CD8-positive, alpha-beta memory T cell (primary cell): ENCODE data around the gene FBXO45. TPM values are rescaled to one million over a fixed set of nuclear protein-coding genes. Genes with fewer than 3 reads are reported as not detected.
"Not testable (repeated sequence)": the region's sequence is repeated elsewhere in the genome, so short reads cannot be mapped to it uniquely, and the experiment has no call there.

Experiments used
- CTCF ChIA-PET: fragments of 350-600 bp; sonication (Branson Sonifier 250); formaldehyde crosslinking; loops from one replicate; lab custom pipeline; 2021; ENCODE audit warnings: antibody characterized with exemption; lab: Charles Lee
- POLR2A ChIA-PET: fragments of 350-600 bp; sonication (Branson Sonifier 250); formaldehyde crosslinking; loops from one replicate; lab custom pipeline; 2021; ENCODE audit warnings: antibody characterized with exemption; lab: Charles Lee
- DNase-seq, 5 donors: peaks; one replicate each; pipeline versions ENCODE4 v3.0.0 to v3.0.0-alpha.2; 2020 to 2022; ENCODE audit warnings: mixed read lengths in 1 of 5
- H3K27ac ChIP-seq: one replicate; pipeline ENCODE4 v1.7.0; 2013; ENCODE audit warnings: low read depth, mild to moderate bottlenecking, low read length, moderate library complexity
- H3K27me3 ChIP-seq: 2 replicates; pipeline ENCODE4 v1.7.0; 2013; ENCODE audit warnings: low read length, mild to moderate bottlenecking; ENCODE audit not compliant: insufficient read depth, poor library complexity, severe bottlenecking
- H3K36me3 ChIP-seq: 2 replicates; pipeline ENCODE4 v1.7.0; 2013; ENCODE audit warnings: mild to moderate bottlenecking, low read length, moderate library complexity; ENCODE audit not compliant: insufficient read depth
- H3K4me1 ChIP-seq: 2 replicates; pipeline ENCODE4 v1.7.0; 2013; ENCODE audit warnings: mild to moderate bottlenecking, low read length, moderate library complexity; ENCODE audit not compliant: insufficient read depth
- H3K4me3 ChIP-seq: 2 replicates; pipeline ENCODE4 v1.7.0; 2013; ENCODE audit warnings: mild to moderate bottlenecking, low read length
- H3K9me3 ChIP-seq: 2 replicates; pipeline ENCODE4 v1.7.0; 2013; ENCODE audit warnings: mild to moderate bottlenecking, low read length
- H3K27ac Mint-ChIP-seq, 8 donors: one replicate each; pipeline ENCODE4 v1.8.0; 2020 to 2021; ENCODE audit warnings: mixed read lengths in 8 of 8, mild to moderate bottlenecking in 6 of 8, inconsistent platforms in 3 of 8, moderate library complexity in 3 of 8
- H3K27me3 Mint-ChIP-seq, 2 donors: one replicate each; pipeline ENCODE4 v1.8.0; 2020 to 2021; ENCODE audit warnings: mixed read lengths in 2 of 2, mild to moderate bottlenecking in 1 of 2, moderate library complexity in 1 of 2
- H3K36me3 Mint-ChIP-seq, 3 donors: one replicate each; pipeline ENCODE4 v1.8.0; 2020 to 2021; ENCODE audit warnings: mixed read lengths in 3 of 3, inconsistent platforms in 1 of 3, mild to moderate bottlenecking in 1 of 3
- H3K4me1 Mint-ChIP-seq, 3 donors: one replicate each; pipeline ENCODE4 v1.8.0; 2020 to 2021; ENCODE audit warnings: mixed read lengths in 3 of 3, inconsistent platforms in 1 of 3, mild to moderate bottlenecking in 1 of 3
- H3K4me3 Mint-ChIP-seq, 7 donors: one replicate each; pipeline ENCODE4 v1.8.0; 2020 to 2021; ENCODE audit warnings: mixed read lengths in 7 of 7, mild to moderate bottlenecking in 6 of 7, moderate library complexity in 4 of 7, inconsistent platforms in 2 of 7
- H3K9me3 Mint-ChIP-seq, 5 donors: one replicate each; pipeline ENCODE4 v1.8.0; 2020 to 2022; ENCODE audit warnings: mixed read lengths in 5 of 5, mild to moderate bottlenecking in 3 of 5, moderate library complexity in 2 of 5, inconsistent platforms in 1 of 5
- polyA plus RNA-seq: library from polyadenylated mRNA; unstranded; fragments of 300-500 nt; fragmentation: Illumina TruSeq; gene quantifications from one replicate; pipeline ENCODE4 v1.2.3, GENCODE V29; 2021
- total RNA-seq, 2 experiments: library from RNA; stranded (reverse); gene quantifications; one replicate each; pipeline ENCODE4 v1.2.3, GENCODE V29; 2021

Gene FBXO45
- total and polyA plus RNA-seq, 3 experiments from 2014 or later = 5.6 to 30.1 (median 29.3) TPM

- POLR2A ChIA-PET, H3K9me3 ChIP-seq, H3K27me3 ChIP-seq, H3K36me3 Mint-ChIP-seq, H3K4me3 ChIP-seq, H3K4me1 ChIP-seq, H3K27ac ChIP-seq, DNase-seq, H3K4me3 Mint-ChIP-seq, H3K27me3 Mint-ChIP-seq, H3K9me3 Mint-ChIP-seq, H3K36me3 ChIP-seq: not testable (repeated sequence)
- CTCF ChIA-PET = interaction anchor here (1.5 kb wide), 1 partner anchor 12 kb away, joined by 5 read pairs; no protein-coding TSS in a partner anchor
- peak overlapping the region in 1 of 8 donors; percentile 43 for H3K27ac Mint-ChIP-seq
- peaks cover 13 to 26% (median 16%) of the 10 kb centered on the region in 3 donors for H3K4me1 Mint-ChIP-seq
Observed at GRCh38 chr3:196619627-196620026, 51.2 kb downstream of the FBXO45 start.

- Mint-ChIP-seq H3K4me1 (peaks cover 17 to 32% (median 22%) of the 10 kb centered on the region in 3 donors), H3K27ac (peak overlapping the region in 4 of 8 donors; percentile 4 to 87 (median 72)), H3K36me3 (no peaks in the 10 kb centered on the region), H3K4me3 (peak overlapping the region in 2 of 7 donors; percentile 45 to 56), H3K9me3 (no peaks in the 10 kb centered on the region), H3K27me3 (no peaks in the 10 kb centered on the region)
- H3K27ac ChIP-seq = no peak overlapping the region
- H3K9me3 ChIP-seq = no peaks in the 10 kb centered on the region
- H3K36me3 ChIP-seq = no peaks in the 10 kb centered on the region
- H3K4me3 ChIP-seq = no peak overlapping the region
- ChIA-PET POLR2A (no interaction called here), CTCF (no interaction called here)
- DNase-seq = no peak
- H3K4me1 ChIP-seq = peaks cover 13% of the 10 kb centered on the region
- no peaks in the 10 kb centered on the region for H3K27me3 ChIP-seq
Observed at GRCh38 chr3:196620161-196620604, 51.7 kb downstream of the FBXO45 start.

GRCh38 chr3:196620684-196621083 is 52.2 kb downstream of the FBXO45 start:
- Mint-ChIP-seq H3K27ac (peak overlapping the region in 4 of 8 donors; percentile 4 to 87 (median 45)), H3K9me3 (no peaks in the 10 kb centered on the region), H3K4me3 (no peak overlapping the region), H3K36me3 (no peaks in the 10 kb centered on the region), H3K27me3 (no peaks in the 10 kb centered on the region), H3K4me1 (peaks cover 20 to 35% (median 27%) of the 10 kb centered on the region in 3 donors)
- Histone ChIP-seq H3K9me3 (no peaks in the 10 kb centered on the region), H3K36me3 (no peaks in the 10 kb centered on the region), H3K27ac (no peak overlapping the region), H3K27me3 (no peaks in the 10 kb centered on the region), H3K4me3 (no peak overlapping the region), H3K4me1 (peaks cover 13% of the 10 kb centered on the region)
- ChIA-PET POLR2A (interaction anchor here (1.5 kb wide), 1 partner anchor 11 kb away, joined by 7 read pairs; no protein-coding TSS in a partner anchor), CTCF (no interaction called here)
- no peak for DNase-seq

- Mint-ChIP-seq H3K27ac (no peak overlapping the region), H3K4me3 (no peak overlapping the region), H3K4me1 (peaks cover 20 to 33% (median 31%) of the 10 kb centered on the region in 3 donors), H3K36me3 (peaks cover 0 to 1% (median 0%) of the 10 kb centered on the region in 3 donors), H3K9me3 (no peaks in the 10 kb centered on the region), H3K27me3 (no peaks in the 10 kb centered on the region)
- H3K4me3 ChIP-seq = no peak overlapping the region
- H3K9me3 ChIP-seq = no peaks in the 10 kb centered on the region
- H3K4me1 ChIP-seq = peaks cover 13% of the 10 kb centered on the region
- POLR2A ChIA-PET = interaction anchor here (0.5 to 1.5 kb wide), 2 partner anchors 10 to 19 kb away, joined by 3 to 7 read pairs; no protein-coding TSS in a partner anchor
- CTCF ChIA-PET = interaction anchor here (1.2 to 1.9 kb wide), 4 partner anchors 10 to 17 kb away, joined by 4 to 7 read pairs (median 4); partner anchors contain the start of gene NRROS
- no peaks in the 10 kb centered on the region for H3K27me3 ChIP-seq
- no peaks in the 10 kb centered on the region for H3K36me3 ChIP-seq
- DNase-seq = no peak
- no peak overlapping the region for H3K27ac ChIP-seq
Observed at GRCh38 chr3:196621611-196622010, 53.2 kb downstream of the FBXO45 start.

- Histone ChIP-seq H3K4me3 (peak overlapping the region; percentile 47), H3K36me3 (no peaks in the 10 kb centered on the region), H3K4me1 (peaks cover 14% of the 10 kb centered on the region), H3K9me3 (no peaks in the 10 kb centered on the region), H3K27ac (no peak overlapping the region), H3K27me3 (no peaks in the 10 kb centered on the region)
- peak overlapping the region; percentile 8 to 90 (median 74) for H3K27ac Mint-ChIP-seq
- H3K36me3 Mint-ChIP-seq = peaks cover 0 to 1% (median 0%) of the 10 kb centered on the region in 3 donors
- no peak for DNase-seq
- H3K9me3 Mint-ChIP-seq = no peaks in the 10 kb centered on the region
- H3K27me3 Mint-ChIP-seq = no peaks in the 10 kb centered on the region
- POLR2A ChIA-PET = no interaction called here
- H3K4me3 Mint-ChIP-seq = peak overlapping the region; percentile 57 to 84 (median 84)
- H3K4me1 Mint-ChIP-seq = peaks cover 23 to 33% (median 32%) of the 10 kb centered on the region in 3 donors
- CTCF ChIA-PET = no interaction called here
Observed at GRCh38 chr3:196624067-196624790, 55.8 kb downstream of the FBXO45 start.

- H3K36me3 Mint-ChIP-seq = peaks cover 0 to 1% (median 0%) of the 10 kb centered on the region in 3 donors
- H3K4me1 Mint-ChIP-seq = peaks cover 30 to 39% (median 39%) of the 10 kb centered on the region in 3 donors
- H3K27ac ChIP-seq = no peak overlapping the region
- H3K27me3 Mint-ChIP-seq = no peaks in the 10 kb centered on the region
- no peaks in the 10 kb centered on the region for H3K27me3 ChIP-seq
- peaks cover 20% of the 10 kb centered on the region for H3K4me1 ChIP-seq
- peak overlapping the region in 6 of 7 donors; percentile 81 to 84 (median 84) for H3K4me3 Mint-ChIP-seq
- ChIA-PET CTCF (no interaction called here), POLR2A (interaction anchor here (0.6 kb wide), 1 partner anchor 244 kb away, joined by 3 read pairs; no protein-coding TSS in a partner anchor)
- no peaks in the 10 kb centered on the region for H3K9me3 Mint-ChIP-seq
- H3K36me3 ChIP-seq = no peaks in the 10 kb centered on the region
- H3K27ac Mint-ChIP-seq = peak overlapping the region in 5 of 8 donors; percentile 23 to 90 (median 72)
- DNase-seq = no peak
- peak overlapping the region; percentile 47 for H3K4me3 ChIP-seq
- H3K9me3 ChIP-seq = no peaks in the 10 kb centered on the region
Observed at GRCh38 chr3:196624907-196625306, 56.4 kb downstream of the FBXO45 start.

GRCh38 chr3:196625331-196625730 is 56.9 kb downstream of the FBXO45 start:
- Histone ChIP-seq H3K27me3 (no peaks in the 10 kb centered on the region), H3K4me1 (peaks cover 25% of the 10 kb centered on the region), H3K9me3 (no peaks in the 10 kb centered on the region), H3K4me3 (no peak overlapping the region), H3K27ac (no peak overlapping the region), H3K36me3 (no peaks in the 10 kb centered on the region)
- H3K36me3 Mint-ChIP-seq = peaks cover 0 to 1% (median 0%) of the 10 kb centered on the region in 3 donors
- H3K4me1 Mint-ChIP-seq = peaks cover 31 to 39% (median 39%) of the 10 kb centered on the region in 3 donors
- peak overlapping the region in 4 of 7 donors; percentile 20 to 84 (median 51) for H3K4me3 Mint-ChIP-seq
- H3K27ac Mint-ChIP-seq = peak overlapping the region in 4 of 8 donors; percentile 9 to 66 (median 18)
- H3K27me3 Mint-ChIP-seq = no peaks in the 10 kb centered on the region
- POLR2A ChIA-PET = interaction anchor here (0.6 kb wide), 1 partner anchor 244 kb away, joined by 3 read pairs; no protein-coding TSS in a partner anchor
- no peaks in the 10 kb centered on the region for H3K9me3 Mint-ChIP-seq
- CTCF ChIA-PET = no interaction called here
- DNase-seq = no peak

- peaks cover 41% of the 10 kb centered on the region for H3K4me1 ChIP-seq
- no peaks in the 10 kb centered on the region for H3K27me3 ChIP-seq
- DNase-seq = no peak
- Mint-ChIP-seq H3K4me1 (peaks cover 44 to 54% (median 52%) of the 10 kb centered on the region in 3 donors), H3K27me3 (no peaks in the 10 kb centered on the region), H3K36me3 (peaks cover 0 to 6% (median 1%) of the 10 kb centered on the region in 3 donors), H3K4me3 (no peak overlapping the region), H3K27ac (peak overlapping the region in 1 of 8 donors; percentile 47), H3K9me3 (no peaks in the 10 kb centered on the region)
- no peak overlapping the region for H3K27ac ChIP-seq
- H3K4me3 ChIP-seq = no peak overlapping the region
- POLR2A ChIA-PET = no interaction called here
- H3K36me3 ChIP-seq = no peaks in the 10 kb centered on the region
- H3K9me3 ChIP-seq = no peaks in the 10 kb centered on the region
- CTCF ChIA-PET = interaction anchor here (2.8 kb wide), 1 partner anchor 19 kb away, joined by 9 read pairs; no protein-coding TSS in a partner anchor
Observed at GRCh38 chr3:196627918-196628231, 59.4 kb downstream of the FBXO45 start.
